ENCODE results near the gene XNDC1N. TPM values are rescaled to one million over a fixed set of nuclear protein-coding genes. Genes with fewer than 3 reads are reported as not detected.

The XNDC1N gene
- total and polyA plus RNA-seq, 9 of the 15 experiments (the other 6 are each of a cell fraction or from before 2014, with no cell fraction given): 6.8 to 11.4 (median 9.7) TPM

DNA sequence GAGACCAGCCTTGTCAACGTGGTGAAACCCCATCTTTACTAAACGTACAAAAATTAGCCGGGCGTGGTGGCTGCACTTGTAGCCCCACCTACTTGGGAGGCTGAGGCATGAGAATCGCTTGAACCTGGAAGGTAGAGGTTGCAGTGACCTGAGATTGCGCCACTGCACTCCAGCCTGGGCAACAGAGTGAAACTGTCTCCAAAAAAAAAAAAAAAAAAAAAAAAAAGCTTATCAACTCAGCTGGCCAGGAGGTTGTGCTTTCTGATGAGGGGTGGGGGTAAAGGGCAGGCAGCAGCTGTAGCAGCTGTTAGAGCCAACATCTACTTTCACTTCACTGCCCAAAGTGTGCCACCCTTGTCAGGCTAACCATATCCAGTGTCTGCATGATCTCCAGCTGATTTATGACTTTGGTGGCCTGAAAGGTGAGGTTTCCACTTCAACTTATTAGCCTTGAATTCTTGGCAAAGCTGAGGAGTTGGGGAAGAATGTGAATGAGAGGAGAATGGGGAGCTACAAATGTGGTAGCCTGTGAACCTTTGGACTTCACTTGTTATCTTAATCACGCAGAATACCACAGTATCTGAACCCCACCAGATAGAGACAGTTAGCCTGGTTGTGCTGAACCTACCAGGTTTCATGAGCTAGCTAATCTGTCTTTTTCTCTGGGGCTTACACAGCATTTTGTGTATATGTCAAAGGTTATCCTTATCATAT, 20.1 kb upstream of the XNDC1N start (continued):
- TF ChIP-seq STAT5B (CRISPR knock-in tag; IDR thresholded peaks at IDR 0.05) (no peak), SMAD1 (IDR thresholded peaks at IDR 0.05; ENCODE audit: low read depth, low read length, partially characterized antibody) (no peak), ADNP (tag; IDR thresholded peaks at IDR 0.05) (peak; percentile 72; the same call in 1 of the 2 replicates), MAFG (tag; conservative IDR thresholded peaks at IDR 0.05) (0 out of 2 replicates have a peak, but pooled peaks have one; percentile 43), RB1 (IDR thresholded peaks at IDR 0.05; ENCODE audit: low read depth) (no peak), CREM (IDR thresholded peaks at IDR 0.05; ENCODE audit: low read depth) (0 out of 2 replicates have a peak, but pooled peaks have one; percentile 21), GATA2 (CRISPR knock-in tag; IDR thresholded peaks at IDR 0.05) (peak; percentile 59), SMAD4 (CRISPR knock-in tag; conservative IDR thresholded peaks at IDR 0.05) (peak; percentile 50; the same call in 1 of the 2 replicates), FOXM1 (IDR thresholded peaks at IDR 0.05; ENCODE audit: low read depth) (peak; percentile 72), FOXM1 (CRISPR knock-in tag; IDR thresholded peaks at IDR 0.05; ENCODE audit: low read depth) (no peak), HNRNPL (IDR thresholded peaks at IDR 0.05; ENCODE audit: low read depth, low read length) (0 out of 2 replicates have a peak, but pooled peaks have one; percentile 22), KDM5B (IDR thresholded peaks at IDR 0.05; ENCODE audit: insufficient replicate concordance, low read depth, low read length) (no peak), PHF21A (IDR thresholded peaks at IDR 0.05; ENCODE audit: borderline replicate concordance, low read depth) (no peak), CEBPB (tag; IDR thresholded peaks at IDR 0.05) (peak; percentile 79), ZNF644 (tag; IDR thresholded peaks at IDR 0.05; ENCODE audit: low read depth) (peak; percentile 51; the same call in 1 of the 2 replicates), ZBTB7A (IDR thresholded peaks at IDR 0.05; ENCODE audit: borderline replicate concordance, control insufficient read depth, low read depth, low read length) (no peak), SOX6 (IDR thresholded peaks at IDR 0.05) (peak; percentile 74), SMARCA4 (IDR thresholded peaks at IDR 0.05) (peak; percentile 75; the same call in 1 of the 2 replicates), STAT5A (IDR thresholded peaks at IDR 0.05; ENCODE audit: borderline replicate concordance, low read length) (peak; percentile 70; the same call in 1 of the 2 replicates), CEBPG (CRISPR knock-in tag; IDR thresholded peaks at IDR 0.05) (peak; percentile 70), CEBPG (tag; conservative IDR thresholded peaks at IDR 0.05 in 1 of 2, IDR thresholded peaks at IDR 0.05 in 1 of 2) (peak in 1 of 2 experiments; percentile 12; a peak in 1 of 4 replicates), ZFX (CRISPR knock-in tag; IDR thresholded peaks at IDR 0.05) (no peak)
- TF ChIP-seq, protein P1, sequence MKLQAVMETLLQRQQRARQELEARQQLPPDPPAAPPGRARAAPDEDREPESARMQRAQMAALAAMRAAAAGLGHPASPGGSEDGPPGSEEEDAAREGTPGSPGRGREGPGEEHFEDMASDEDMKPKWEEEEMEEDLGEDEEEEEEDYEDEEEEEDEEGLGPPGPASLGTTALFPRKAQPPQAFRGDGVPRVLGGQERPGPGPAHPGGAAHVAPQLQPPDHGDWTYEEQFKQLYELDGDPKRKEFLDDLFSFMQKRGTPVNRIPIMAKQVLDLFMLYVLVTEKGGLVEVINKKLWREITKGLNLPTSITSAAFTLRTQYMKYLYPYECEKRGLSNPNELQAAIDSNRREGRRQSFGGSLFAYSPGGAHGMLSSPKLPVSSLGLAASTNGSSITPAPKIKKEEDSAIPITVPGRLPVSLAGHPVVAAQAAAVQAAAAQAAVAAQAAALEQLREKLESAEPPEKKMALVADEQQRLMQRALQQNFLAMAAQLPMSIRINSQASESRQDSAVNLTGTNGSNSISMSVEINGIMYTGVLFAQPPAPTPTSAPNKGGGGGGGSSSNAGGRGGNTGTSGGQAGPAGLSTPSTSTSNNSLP (IDR thresholded peaks at IDR 0.05; ENCODE audit: borderline replicate concordance, low read depth, low read length): 0 out of 2 replicates have a peak, but pooled peaks have one; percentile 13
- TF ChIP-seq, protein P2, sequence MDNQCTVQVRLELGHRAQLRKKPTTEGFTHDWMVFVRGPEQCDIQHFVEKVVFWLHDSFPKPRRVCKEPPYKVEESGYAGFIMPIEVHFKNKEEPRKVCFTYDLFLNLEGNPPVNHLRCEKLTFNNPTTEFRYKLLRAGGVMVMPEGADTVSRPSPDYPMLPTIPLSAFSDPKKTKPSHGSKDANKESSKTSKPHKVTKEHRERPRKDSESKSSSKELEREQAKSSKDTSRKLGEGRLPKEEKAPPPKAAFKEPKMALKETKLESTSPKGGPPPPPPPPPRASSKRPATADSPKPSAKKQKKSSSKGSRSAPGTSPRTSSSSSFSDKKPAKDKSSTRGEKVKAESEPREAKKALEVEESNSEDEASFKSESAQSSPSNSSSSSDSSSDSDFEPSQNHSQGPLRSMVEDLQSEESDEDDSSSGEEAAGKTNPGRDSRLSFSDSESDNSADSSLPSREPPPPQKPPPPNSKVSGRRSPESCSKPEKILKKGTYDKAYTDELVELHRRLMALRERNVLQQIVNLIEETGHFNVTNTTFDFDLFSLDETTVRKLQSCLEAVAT (IDR thresholded peaks at IDR 0.05): 0 out of 4 replicates have a peak, but pooled peaks of 1 of the 2 experiments have one; percentile 30
- TF ChIP-seq, protein P3, sequence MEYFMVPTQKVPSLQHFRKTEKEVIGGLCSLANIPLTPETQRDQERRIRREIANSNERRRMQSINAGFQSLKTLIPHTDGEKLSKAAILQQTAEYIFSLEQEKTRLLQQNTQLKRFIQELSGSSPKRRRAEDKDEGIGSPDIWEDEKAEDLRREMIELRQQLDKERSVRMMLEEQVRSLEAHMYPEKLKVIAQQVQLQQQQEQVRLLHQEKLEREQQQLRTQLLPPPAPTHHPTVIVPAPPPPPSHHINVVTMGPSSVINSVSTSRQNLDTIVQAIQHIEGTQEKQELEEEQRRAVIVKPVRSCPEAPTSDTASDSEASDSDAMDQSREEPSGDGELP (CRISPR knock-in tag; IDR thresholded peaks at IDR 0.05; ENCODE audit: borderline replicate concordance): peak; percentile 97
